ENCODE measurements around the gene NSA2. TPM values are rescaled to one million over a fixed set of nuclear protein-coding genes. Genes with fewer than 3 reads are reported as not detected.
"Not testable (repeated sequence)": the region's sequence is repeated elsewhere in the genome, so short reads cannot be mapped to it uniquely, and the experiment has no call there.

The NSA2 gene
- total and polyA plus RNA-seq, 4 donors: 26.7 to 54.7 (median 31.7) TPM

DNA sequence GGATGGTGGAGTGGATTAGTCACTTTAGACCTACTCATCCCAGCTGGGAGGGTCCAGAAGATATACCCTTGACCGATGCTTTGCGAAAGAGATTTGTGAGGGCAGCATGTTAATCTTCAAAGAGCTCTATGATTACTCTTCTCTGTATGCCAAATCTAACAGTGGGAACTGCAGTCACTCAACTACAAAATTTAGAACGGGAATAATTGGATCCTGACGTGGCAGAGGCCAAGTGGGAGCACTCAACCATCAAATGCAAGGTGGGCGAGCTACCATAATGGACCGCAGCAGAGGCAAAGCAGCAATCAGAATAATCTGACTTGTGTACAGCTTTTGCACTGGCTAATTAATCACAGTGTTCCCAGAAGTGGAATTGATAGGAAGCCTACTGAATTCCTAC lies 20.4 kb downstream of the NSA2 start:
- Histone ChIP-seq H3K9ac (ENCODE audit: low read depth in 1 of 2, low read length in 2 of 2) (no peak overlapping the region), H3K4me3 (ENCODE audit: low read depth in 1 of 3, low read length in 3 of 3) (no peak overlapping the region), H3K9me3 (ENCODE audit: control insufficient read depth in 4 of 4, low read length in 3 of 4) (no peaks in the 10 kb centered on the region), H3K27ac (ENCODE audit: low read depth in 1 of 2, low read length in 2 of 2) (no peak overlapping the region), H3K4me1 (ENCODE audit: control insufficient read depth in 4 of 4, insufficient read depth in 4 of 4, low read length in 3 of 4) (no peaks in the 10 kb centered on the region), H3K36me3 (ENCODE audit: control insufficient read depth in 4 of 4, insufficient read depth in 3 of 4, low read depth in 1 of 4, low read length in 3 of 4) (no peaks in the 10 kb centered on the region), H3K27me3 (ENCODE audit: control insufficient read depth in 4 of 4, insufficient read depth in 4 of 4, low read length in 3 of 4) (no peaks in the 10 kb centered on the region)
- DNase-seq (ENCODE audit: low spot score): no peak
- 96% methylated on average over 6 of the region's 6 CpGs for WGBS
- no peak for TF ChIP-seq JUND (IDR thresholded peaks at IDR 0.05)
- no peak for TF ChIP-seq YY1 (IDR thresholded peaks at IDR 0.05)
- no peak for TF ChIP-seq FOXA1 (IDR thresholded peaks at IDR 0.05)
- TF ChIP-seq, protein P1, sequence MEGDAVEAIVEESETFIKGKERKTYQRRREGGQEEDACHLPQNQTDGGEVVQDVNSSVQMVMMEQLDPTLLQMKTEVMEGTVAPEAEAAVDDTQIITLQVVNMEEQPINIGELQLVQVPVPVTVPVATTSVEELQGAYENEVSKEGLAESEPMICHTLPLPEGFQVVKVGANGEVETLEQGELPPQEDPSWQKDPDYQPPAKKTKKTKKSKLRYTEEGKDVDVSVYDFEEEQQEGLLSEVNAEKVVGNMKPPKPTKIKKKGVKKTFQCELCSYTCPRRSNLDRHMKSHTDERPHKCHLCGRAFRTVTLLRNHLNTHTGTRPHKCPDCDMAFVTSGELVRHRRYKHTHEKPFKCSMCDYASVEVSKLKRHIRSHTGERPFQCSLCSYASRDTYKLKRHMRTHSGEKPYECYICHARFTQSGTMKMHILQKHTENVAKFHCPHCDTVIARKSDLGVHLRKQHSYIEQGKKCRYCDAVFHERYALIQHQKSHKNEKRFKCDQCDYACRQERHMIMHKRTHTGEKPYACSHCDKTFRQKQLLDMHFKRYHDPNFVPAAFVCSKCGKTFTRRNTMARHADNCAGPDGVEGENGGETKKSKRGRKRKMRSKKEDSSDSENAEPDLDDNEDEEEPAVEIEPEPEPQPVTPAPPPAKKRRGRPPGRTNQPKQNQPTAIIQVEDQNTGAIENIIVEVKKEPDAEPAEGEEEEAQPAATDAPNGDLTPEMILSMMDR (IDR thresholded peaks at IDR 0.05; ENCODE audit: low read depth, low read length, missing input control): no peak
- no peak for TF ChIP-seq EGR1 (IDR thresholded peaks at IDR 0.05; ENCODE audit: low read depth in 2 of 2)
- TF ChIP-seq SP1 (IDR thresholded peaks at IDR 0.05): no peak
- TF ChIP-seq TAF1 (conservative IDR thresholded peaks at IDR 0.05): no peak
- TF ChIP-seq HNF4G (IDR thresholded peaks at IDR 0.05): no peak
- no peak for TF ChIP-seq NR2F2 (IDR thresholded peaks at IDR 0.05)
- no peak for TF ChIP-seq RXRA (IDR thresholded peaks at IDR 0.05)
- TF ChIP-seq, protein P2, sequence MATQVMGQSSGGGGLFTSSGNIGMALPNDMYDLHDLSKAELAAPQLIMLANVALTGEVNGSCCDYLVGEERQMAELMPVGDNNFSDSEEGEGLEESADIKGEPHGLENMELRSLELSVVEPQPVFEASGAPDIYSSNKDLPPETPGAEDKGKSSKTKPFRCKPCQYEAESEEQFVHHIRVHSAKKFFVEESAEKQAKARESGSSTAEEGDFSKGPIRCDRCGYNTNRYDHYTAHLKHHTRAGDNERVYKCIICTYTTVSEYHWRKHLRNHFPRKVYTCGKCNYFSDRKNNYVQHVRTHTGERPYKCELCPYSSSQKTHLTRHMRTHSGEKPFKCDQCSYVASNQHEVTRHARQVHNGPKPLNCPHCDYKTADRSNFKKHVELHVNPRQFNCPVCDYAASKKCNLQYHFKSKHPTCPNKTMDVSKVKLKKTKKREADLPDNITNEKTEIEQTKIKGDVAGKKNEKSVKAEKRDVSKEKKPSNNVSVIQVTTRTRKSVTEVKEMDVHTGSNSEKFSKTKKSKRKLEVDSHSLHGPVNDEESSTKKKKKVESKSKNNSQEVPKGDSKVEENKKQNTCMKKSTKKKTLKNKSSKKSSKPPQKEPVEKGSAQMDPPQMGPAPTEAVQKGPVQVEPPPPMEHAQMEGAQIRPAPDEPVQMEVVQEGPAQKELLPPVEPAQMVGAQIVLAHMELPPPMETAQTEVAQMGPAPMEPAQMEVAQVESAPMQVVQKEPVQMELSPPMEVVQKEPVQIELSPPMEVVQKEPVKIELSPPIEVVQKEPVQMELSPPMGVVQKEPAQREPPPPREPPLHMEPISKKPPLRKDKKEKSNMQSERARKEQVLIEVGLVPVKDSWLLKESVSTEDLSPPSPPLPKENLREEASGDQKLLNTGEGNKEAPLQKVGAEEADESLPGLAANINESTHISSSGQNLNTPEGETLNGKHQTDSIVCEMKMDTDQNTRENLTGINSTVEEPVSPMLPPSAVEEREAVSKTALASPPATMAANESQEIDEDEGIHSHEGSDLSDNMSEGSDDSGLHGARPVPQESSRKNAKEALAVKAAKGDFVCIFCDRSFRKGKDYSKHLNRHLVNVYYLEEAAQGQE (IDR thresholded peaks at IDR 0.05): no peak
- no peak for TF ChIP-seq FOXA2 (IDR thresholded peaks at IDR 0.05)
- TF ChIP-seq, protein P3, sequence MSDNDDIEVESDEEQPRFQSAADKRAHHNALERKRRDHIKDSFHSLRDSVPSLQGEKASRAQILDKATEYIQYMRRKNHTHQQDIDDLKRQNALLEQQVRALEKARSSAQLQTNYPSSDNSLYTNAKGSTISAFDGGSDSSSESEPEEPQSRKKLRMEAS (IDR thresholded peaks at IDR 0.05): no peak
- TF ChIP-seq, protein P4, sequence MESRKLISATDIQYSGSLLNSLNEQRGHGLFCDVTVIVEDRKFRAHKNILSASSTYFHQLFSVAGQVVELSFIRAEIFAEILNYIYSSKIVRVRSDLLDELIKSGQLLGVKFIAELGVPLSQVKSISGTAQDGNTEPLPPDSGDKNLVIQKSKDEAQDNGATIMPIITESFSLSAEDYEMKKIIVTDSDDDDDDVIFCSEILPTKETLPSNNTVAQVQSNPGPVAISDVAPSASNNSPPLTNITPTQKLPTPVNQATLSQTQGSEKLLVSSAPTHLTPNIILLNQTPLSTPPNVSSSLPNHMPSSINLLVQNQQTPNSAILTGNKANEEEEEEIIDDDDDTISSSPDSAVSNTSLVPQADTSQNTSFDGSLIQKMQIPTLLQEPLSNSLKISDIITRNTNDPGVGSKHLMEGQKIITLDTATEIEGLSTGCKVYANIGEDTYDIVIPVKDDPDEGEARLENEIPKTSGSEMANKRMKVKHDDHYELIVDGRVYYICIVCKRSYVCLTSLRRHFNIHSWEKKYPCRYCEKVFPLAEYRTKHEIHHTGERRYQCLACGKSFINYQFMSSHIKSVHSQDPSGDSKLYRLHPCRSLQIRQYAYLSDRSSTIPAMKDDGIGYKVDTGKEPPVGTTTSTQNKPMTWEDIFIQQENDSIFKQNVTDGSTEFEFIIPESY (IDR thresholded peaks at IDR 0.05): no peak
- TF ChIP-seq HNF4A (conservative IDR thresholded peaks at IDR 0.05): no peak
- TF ChIP-seq RAD21 (IDR thresholded peaks at IDR 0.05): no peak

DNA sequence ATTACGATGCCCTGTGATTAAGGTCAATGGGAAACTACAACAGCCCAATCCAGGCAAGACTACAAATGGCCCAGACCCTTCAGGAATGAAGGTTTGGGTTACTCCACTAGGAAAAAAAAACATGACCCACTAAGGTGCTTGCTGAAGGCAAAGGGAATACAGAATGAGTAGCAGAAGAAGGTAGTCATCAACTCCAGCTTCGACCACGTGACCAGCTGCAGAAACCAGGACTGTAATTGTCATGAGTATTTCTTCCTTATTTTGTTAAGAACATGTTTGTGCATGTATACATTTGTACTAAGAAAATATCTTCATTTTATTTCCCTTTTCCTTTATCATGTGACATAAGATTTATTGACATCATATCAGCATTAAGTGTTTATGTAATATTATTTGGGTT lies 24.6 kb downstream of the NSA2 start:
- 97% methylated on average over 3 of the region's 3 CpGs for WGBS
- H3K4me3 ChIP-seq (ENCODE audit: low read depth in 1 of 3, low read length in 3 of 3); H3K9ac ChIP-seq (ENCODE audit: low read depth in 1 of 2, low read length in 2 of 2); H3K27ac ChIP-seq (ENCODE audit: low read depth in 1 of 2, low read length in 2 of 2); H3K4me1 ChIP-seq (ENCODE audit: control insufficient read depth in 4 of 4, insufficient read depth in 4 of 4, low read length in 3 of 4); DNase-seq (ENCODE audit: low spot score); H3K27me3 ChIP-seq (ENCODE audit: control insufficient read depth in 4 of 4, insufficient read depth in 4 of 4, low read length in 3 of 4); H3K9me3 ChIP-seq (ENCODE audit: control insufficient read depth in 4 of 4, low read length in 3 of 4); H3K36me3 ChIP-seq (ENCODE audit: control insufficient read depth in 4 of 4, insufficient read depth in 3 of 4, low read depth in 1 of 4, low read length in 3 of 4): not testable (repeated sequence)

Data from liver (tissue), 9 donors.